ENCODE data around the gene CAMK2D. TPM values are rescaled to one million over a fixed set of nuclear protein-coding genes. Genes with fewer than 3 reads are reported as not detected.
A peak's percentile ranks its signal among the peaks of the same experiment; 100 is the strongest.

CAMK2D gene
- total RNA-seq, 1 donor = 207 TPM

- H4K20me1 ChIP-seq (ENCODE audit: insufficient read depth, low read length) = peaks cover 11% of the 10 kb centered on the region
- no peak overlapping the region for H2AFZ ChIP-seq (ENCODE audit: low read length)
- H3K4me1 ChIP-seq (ENCODE audit: insufficient read depth, low read length) = peaks cover 4% of the 10 kb centered on the region
- H3K9me3 ChIP-seq (ENCODE audit: low read depth, low read length) = no peaks in the 10 kb centered on the region
- peak overlapping the region; percentile 25 for H3K4me2 ChIP-seq (ENCODE audit: insufficient read depth, low read length)
- DNase-seq (ENCODE audit: insufficient read length, low spot score, missing footprints) = no peak
- no peak overlapping the region for H3K4me3 ChIP-seq (ENCODE audit: insufficient read depth, low read length)
- H3K36me3 ChIP-seq (ENCODE audit: insufficient read depth, low read length) = no peaks in the 10 kb centered on the region
- no peak for TF ChIP-seq CTCF (IDR thresholded peaks at IDR 0.05; ENCODE audit: extremely low read depth, low read depth, low read length)
- H3K79me2 ChIP-seq (ENCODE audit: insufficient read depth, low read length) = peaks cover 96% of the 10 kb centered on the region
- no peak overlapping the region for H3K27ac ChIP-seq (ENCODE audit: low read depth, low read length)
- no peaks in the 10 kb centered on the region for H3K27me3 ChIP-seq (ENCODE audit: insufficient read depth, low read length)
Measured at GRCh38 chr4:113725963-113726362, 35.6 kb downstream of the CAMK2D start.

- peaks cover 93% of the 10 kb centered on the region for H3K79me2 ChIP-seq (ENCODE audit: insufficient read depth, low read length)
- H3K27me3 ChIP-seq (ENCODE audit: insufficient read depth, low read length) = no peaks in the 10 kb centered on the region
- no peaks in the 10 kb centered on the region for H3K4me1 ChIP-seq (ENCODE audit: insufficient read depth, low read length)
- H3K4me2 ChIP-seq (ENCODE audit: insufficient read depth, low read length) = no peak overlapping the region
- peaks cover 5% of the 10 kb centered on the region for H4K20me1 ChIP-seq (ENCODE audit: insufficient read depth, low read length)
- H2AFZ ChIP-seq (ENCODE audit: low read length) = no peak overlapping the region
- no peaks in the 10 kb centered on the region for H3K9me3 ChIP-seq (ENCODE audit: low read depth, low read length)
- H3K4me3 ChIP-seq (ENCODE audit: insufficient read depth, low read length) = no peak overlapping the region
- no peaks in the 10 kb centered on the region for H3K36me3 ChIP-seq (ENCODE audit: insufficient read depth, low read length)
- no peak for DNase-seq (ENCODE audit: insufficient read length, low spot score, missing footprints)
- no peak overlapping the region for H3K27ac ChIP-seq (ENCODE audit: low read depth, low read length)
- no peak for TF ChIP-seq CTCF (IDR thresholded peaks at IDR 0.05; ENCODE audit: extremely low read depth, low read depth, low read length)
Measured at GRCh38 chr4:113718252-113718651, 43.3 kb downstream of the CAMK2D start.

GRCh38 chr4:113711883-113712662 lies 49.5 kb downstream of the CAMK2D start:
- Histone ChIP-seq H3K4me3 (ENCODE audit: insufficient read depth, low read length) (no peak overlapping the region), H3K4me1 (ENCODE audit: insufficient read depth, low read length) (peaks cover 23% of the 10 kb centered on the region), H3K9me3 (ENCODE audit: low read depth, low read length) (no peaks in the 10 kb centered on the region), H3K27ac (ENCODE audit: low read depth, low read length) (no peak overlapping the region), H3K4me2 (ENCODE audit: insufficient read depth, low read length) (no peak overlapping the region), H3K27me3 (ENCODE audit: insufficient read depth, low read length) (no peaks in the 10 kb centered on the region), H3K36me3 (ENCODE audit: insufficient read depth, low read length) (peaks cover 3% of the 10 kb centered on the region), H2AFZ (ENCODE audit: low read length) (no peak overlapping the region), H4K20me1 (ENCODE audit: insufficient read depth, low read length) (peaks cover 14% of the 10 kb centered on the region), H3K79me2 (ENCODE audit: insufficient read depth, low read length) (peaks cover 90% of the 10 kb centered on the region)
- TF ChIP-seq CTCF (IDR thresholded peaks at IDR 0.05; ENCODE audit: extremely low read depth, low read depth, low read length) = no peak
- DNase-seq (ENCODE audit: insufficient read length, low spot score, missing footprints) = no peak

- H3K79me2 ChIP-seq (ENCODE audit: insufficient read depth, low read length) = peaks cover 93% of the 10 kb centered on the region
- no peak overlapping the region for H3K4me2 ChIP-seq (ENCODE audit: insufficient read depth, low read length)
- peaks cover 24% of the 10 kb centered on the region for H4K20me1 ChIP-seq (ENCODE audit: insufficient read depth, low read length)
- no peak overlapping the region for H3K27ac ChIP-seq (ENCODE audit: low read depth, low read length)
- TF ChIP-seq CTCF (IDR thresholded peaks at IDR 0.05; ENCODE audit: extremely low read depth, low read depth, low read length) = no peak
- peaks cover 27% of the 10 kb centered on the region for H3K4me1 ChIP-seq (ENCODE audit: insufficient read depth, low read length)
- H3K9me3 ChIP-seq (ENCODE audit: low read depth, low read length) = no peaks in the 10 kb centered on the region
- peaks cover 3% of the 10 kb centered on the region for H3K36me3 ChIP-seq (ENCODE audit: insufficient read depth, low read length)
- no peak overlapping the region for H2AFZ ChIP-seq (ENCODE audit: low read length)
- no peak for DNase-seq (ENCODE audit: insufficient read length, low spot score, missing footprints)
- H3K27me3 ChIP-seq (ENCODE audit: insufficient read depth, low read length) = no peaks in the 10 kb centered on the region
- no peak overlapping the region for H3K4me3 ChIP-seq (ENCODE audit: insufficient read depth, low read length)
Measured at GRCh38 chr4:113708250-113708649, 53.3 kb downstream of the CAMK2D start.

All from osteoblast (primary cell).